Measurements from ENCODE around the gene CRYBG2. TPM values are rescaled to one million over a fixed set of nuclear protein-coding genes. Genes with fewer than 3 reads are reported as not detected.

Gene CRYBG2
- total RNA-seq, 1 experiment from 2014 or later: 0.64 TPM

DNA sequence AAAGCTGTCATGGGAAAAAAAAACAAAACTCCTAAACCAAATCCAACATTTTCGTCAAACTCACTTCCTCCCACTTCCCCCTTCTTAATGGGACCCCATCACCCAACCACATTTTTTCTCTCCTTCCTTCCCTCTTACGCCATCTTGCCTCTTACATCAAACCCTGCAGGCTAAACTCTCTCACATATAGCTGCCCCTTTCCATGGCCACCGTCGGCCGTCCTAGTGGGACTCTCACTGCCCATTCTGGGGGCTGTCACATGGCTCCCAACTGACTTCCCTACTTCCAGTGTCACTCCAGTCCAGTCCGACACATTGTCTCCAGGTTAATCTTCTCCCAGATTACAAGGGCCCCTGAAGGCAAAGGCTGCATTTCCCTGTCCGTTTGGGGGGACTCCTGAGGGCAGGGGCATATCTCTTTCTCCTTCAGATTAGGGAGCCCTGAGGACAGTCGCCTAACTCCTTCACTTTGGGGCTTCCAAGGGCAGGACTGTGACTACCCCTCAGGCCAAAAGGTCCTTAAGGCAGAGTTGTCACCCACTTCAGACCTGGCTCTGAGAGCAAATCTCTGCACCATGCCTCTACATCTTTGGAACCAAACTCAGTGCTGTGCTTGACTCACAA, 48.2 kb downstream of the CRYBG2 start:
- in situ Hi-C loops (cut with HindIII; ENCODE audit: low pct_unique_long_range_greater_than_20kb, low sequenced_read_pairs): no loop called here
- Histone ChIP-seq H3K36me3 (ENCODE audit: control insufficient read depth, insufficient read depth, low read length) (no peaks in the 10 kb centered on the region; the same call in 1 of the 2 replicates), H3K27me3 (ENCODE audit: control insufficient read depth, insufficient read depth, low read length) (no peaks in the 10 kb centered on the region), H3K4me1 (ENCODE audit: control insufficient read depth, insufficient read depth, low read length) (peaks cover 17% of the 10 kb centered on the region), H3K9me3 (ENCODE audit: control insufficient read depth, insufficient read depth, low read depth, low read length) (no peaks in the 10 kb centered on the region), H3K27ac (ENCODE audit: low read length) (peak overlapping the region; percentile 77), H3K4me3 (ENCODE audit: low read depth in 2 of 2, low read length in 2 of 2) (peak overlapping the region; percentile 76 to 87)
- ChIA-PET CTCF (no interaction called here), POLR2A (interaction anchor here (0.6 kb wide), 1 partner anchor 1414 kb away, joined by 6 read pairs; no protein-coding TSS in a partner anchor)
- BruUV-seq (replicated peaks): TSS peak; percentile 90
- DNase-seq (ENCODE audit: low read depth, low spot score): no peak
- peak; percentile 41 for ATAC-seq
- TF ChIP-seq, protein P1, sequence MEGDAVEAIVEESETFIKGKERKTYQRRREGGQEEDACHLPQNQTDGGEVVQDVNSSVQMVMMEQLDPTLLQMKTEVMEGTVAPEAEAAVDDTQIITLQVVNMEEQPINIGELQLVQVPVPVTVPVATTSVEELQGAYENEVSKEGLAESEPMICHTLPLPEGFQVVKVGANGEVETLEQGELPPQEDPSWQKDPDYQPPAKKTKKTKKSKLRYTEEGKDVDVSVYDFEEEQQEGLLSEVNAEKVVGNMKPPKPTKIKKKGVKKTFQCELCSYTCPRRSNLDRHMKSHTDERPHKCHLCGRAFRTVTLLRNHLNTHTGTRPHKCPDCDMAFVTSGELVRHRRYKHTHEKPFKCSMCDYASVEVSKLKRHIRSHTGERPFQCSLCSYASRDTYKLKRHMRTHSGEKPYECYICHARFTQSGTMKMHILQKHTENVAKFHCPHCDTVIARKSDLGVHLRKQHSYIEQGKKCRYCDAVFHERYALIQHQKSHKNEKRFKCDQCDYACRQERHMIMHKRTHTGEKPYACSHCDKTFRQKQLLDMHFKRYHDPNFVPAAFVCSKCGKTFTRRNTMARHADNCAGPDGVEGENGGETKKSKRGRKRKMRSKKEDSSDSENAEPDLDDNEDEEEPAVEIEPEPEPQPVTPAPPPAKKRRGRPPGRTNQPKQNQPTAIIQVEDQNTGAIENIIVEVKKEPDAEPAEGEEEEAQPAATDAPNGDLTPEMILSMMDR (IDR thresholded peaks at IDR 0.05): no peak
- TF ChIP-seq TCF7L2 (IDR thresholded peaks at IDR 0.05; ENCODE audit: low read depth, low read length) (no peak), SIN3A (IDR thresholded peaks at IDR 0.05; ENCODE audit: borderline replicate concordance, insufficient read depth, low read depth, low read length) (no peak), POLR2AphosphoS5 (IDR thresholded peaks at IDR 0.05; ENCODE audit: low read depth, low read length) (no peak)
- TF ChIP-seq, protein P2, sequence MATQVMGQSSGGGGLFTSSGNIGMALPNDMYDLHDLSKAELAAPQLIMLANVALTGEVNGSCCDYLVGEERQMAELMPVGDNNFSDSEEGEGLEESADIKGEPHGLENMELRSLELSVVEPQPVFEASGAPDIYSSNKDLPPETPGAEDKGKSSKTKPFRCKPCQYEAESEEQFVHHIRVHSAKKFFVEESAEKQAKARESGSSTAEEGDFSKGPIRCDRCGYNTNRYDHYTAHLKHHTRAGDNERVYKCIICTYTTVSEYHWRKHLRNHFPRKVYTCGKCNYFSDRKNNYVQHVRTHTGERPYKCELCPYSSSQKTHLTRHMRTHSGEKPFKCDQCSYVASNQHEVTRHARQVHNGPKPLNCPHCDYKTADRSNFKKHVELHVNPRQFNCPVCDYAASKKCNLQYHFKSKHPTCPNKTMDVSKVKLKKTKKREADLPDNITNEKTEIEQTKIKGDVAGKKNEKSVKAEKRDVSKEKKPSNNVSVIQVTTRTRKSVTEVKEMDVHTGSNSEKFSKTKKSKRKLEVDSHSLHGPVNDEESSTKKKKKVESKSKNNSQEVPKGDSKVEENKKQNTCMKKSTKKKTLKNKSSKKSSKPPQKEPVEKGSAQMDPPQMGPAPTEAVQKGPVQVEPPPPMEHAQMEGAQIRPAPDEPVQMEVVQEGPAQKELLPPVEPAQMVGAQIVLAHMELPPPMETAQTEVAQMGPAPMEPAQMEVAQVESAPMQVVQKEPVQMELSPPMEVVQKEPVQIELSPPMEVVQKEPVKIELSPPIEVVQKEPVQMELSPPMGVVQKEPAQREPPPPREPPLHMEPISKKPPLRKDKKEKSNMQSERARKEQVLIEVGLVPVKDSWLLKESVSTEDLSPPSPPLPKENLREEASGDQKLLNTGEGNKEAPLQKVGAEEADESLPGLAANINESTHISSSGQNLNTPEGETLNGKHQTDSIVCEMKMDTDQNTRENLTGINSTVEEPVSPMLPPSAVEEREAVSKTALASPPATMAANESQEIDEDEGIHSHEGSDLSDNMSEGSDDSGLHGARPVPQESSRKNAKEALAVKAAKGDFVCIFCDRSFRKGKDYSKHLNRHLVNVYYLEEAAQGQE (IDR thresholded peaks at IDR 0.05; ENCODE audit: insufficient read depth in 1 of 2, low read depth in 2 of 2, low read length in 1 of 2): no peak
- intact Hi-C loops (cut with micrococcal nuclease; ENCODE audit: unreplicated experiment): no loop called here

- ATAC-seq (no peak), DNase-seq (ENCODE audit: low read depth, low spot score) (no peak)
- no peaks in the 10 kb centered on the region for H3K27me3 ChIP-seq (ENCODE audit: control insufficient read depth, insufficient read depth, low read length)
- no peak overlapping the region for H3K27ac ChIP-seq (ENCODE audit: low read length)
- ChIA-PET CTCF (interaction anchor here (0.9 kb wide), 1 partner anchor 114 kb away, joined by 3 read pairs; no protein-coding TSS in a partner anchor), POLR2A (interaction anchor here (0.6 kb wide), 1 partner anchor 145 kb away, joined by 3 read pairs; no protein-coding TSS in a partner anchor)
- TF ChIP-seq, protein P2 (IDR thresholded peaks at IDR 0.05; ENCODE audit: insufficient read depth in 1 of 2, low read depth in 2 of 2, low read length in 1 of 2): no peak
- no peak for TF ChIP-seq TCF7L2 (IDR thresholded peaks at IDR 0.05; ENCODE audit: low read depth, low read length)
- no peak for TF ChIP-seq SIN3A (IDR thresholded peaks at IDR 0.05; ENCODE audit: borderline replicate concordance, insufficient read depth, low read depth, low read length)
- TF ChIP-seq, protein P1 (IDR thresholded peaks at IDR 0.05): no peak
- H3K4me1 ChIP-seq (ENCODE audit: control insufficient read depth, insufficient read depth, low read length): peaks cover 17% of the 10 kb centered on the region
- no TSS peak for BruUV-seq (replicated peaks)
- intact Hi-C loops (cut with micrococcal nuclease; ENCODE audit: unreplicated experiment) (no loop called here), in situ Hi-C loops (cut with HindIII; ENCODE audit: low pct_unique_long_range_greater_than_20kb, low sequenced_read_pairs) (no loop called here)
- H3K36me3 ChIP-seq (ENCODE audit: control insufficient read depth, insufficient read depth, low read length): no peaks in the 10 kb centered on the region; the same call in 1 of the 2 replicates
- H3K4me3 ChIP-seq (ENCODE audit: low read depth in 2 of 2, low read length in 2 of 2): no peak overlapping the region
- H3K9me3 ChIP-seq (ENCODE audit: control insufficient read depth, insufficient read depth, low read depth, low read length): no peaks in the 10 kb centered on the region
Observed at GRCh38 chr1:26302733-26303405, 51.1 kb downstream of the CRYBG2 start.

Measured in Panc1 (cell line).